ENCODE results near the gene NF1. TPM values are rescaled to one million over a fixed set of nuclear protein-coding genes. Genes with fewer than 3 reads are reported as not detected.

Gene NF1
- total and polyA plus RNA-seq, 2 experiments from 2014 or later: 8.4 to 45.9 TPM

GRCh38 chr17:31052187-31052889, 42.4 kb upstream of the NF1 start:
- no peak for DNase-seq (ENCODE audit: low spot score)
- Histone ChIP-seq H2AFZ (no peak overlapping the region), H3K79me2 (no peaks in the 10 kb centered on the region), H3K4me2 (no peak overlapping the region), H3K9me3 (ENCODE audit: low read depth) (no peaks in the 10 kb centered on the region), H3K27me3 (no peaks in the 10 kb centered on the region), H3K9me2 (replicated peaks; ENCODE audit: insufficient read depth) (no peaks in the 10 kb centered on the region), H3K27ac (no peak overlapping the region), H3K36me3 (replicated peaks; ENCODE audit: insufficient read depth, low read depth) (no peaks in the 10 kb centered on the region), H4K20me1 (ENCODE audit: insufficient read depth, poor library complexity, severe bottlenecking) (no peaks in the 10 kb centered on the region), H3K4me3 (no peak overlapping the region), H3K4me1 (ENCODE audit: insufficient read depth) (no peaks in the 10 kb centered on the region)
- 80% methylated on average over 9 of the region's 9 CpGs for WGBS (ENCODE audit: low lambda C conversion rate, missing lambda C conversion rate)
- TF ChIP-seq EZH2phosphoT487 (IDR thresholded peaks at IDR 0.05; ENCODE audit: low read depth, severe bottlenecking, unreplicated experiment) (no peak), EZH2 (IDR thresholded peaks at IDR 0.05; ENCODE audit: borderline replicate concordance) (no peak), CTCF (IDR thresholded peaks at IDR 0.05; ENCODE audit: poor library complexity) (no peak)

DNA sequence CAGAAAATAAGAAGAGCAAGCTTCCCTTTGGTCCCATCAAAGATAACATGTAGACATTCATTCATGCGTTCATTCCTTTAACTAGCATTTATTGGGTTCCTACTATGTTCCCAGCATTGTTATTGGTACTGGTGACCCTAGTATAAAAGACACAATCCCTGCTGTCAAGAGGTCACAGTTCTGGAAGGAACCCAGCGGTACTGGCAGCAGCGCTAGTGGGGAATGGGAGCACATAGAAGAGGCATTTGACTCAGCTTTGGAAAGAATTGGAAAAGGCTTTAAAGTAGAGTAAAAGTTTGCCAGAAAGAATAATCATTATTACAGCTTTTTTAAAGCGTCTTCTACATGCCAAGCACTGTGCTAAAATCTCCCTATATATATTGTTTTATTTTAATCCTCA, 41.7 kb upstream of the NF1 start:
- no peak overlapping the region for H3K4me2 ChIP-seq
- H3K27me3 ChIP-seq: no peaks in the 10 kb centered on the region
- WGBS (ENCODE audit: low lambda C conversion rate, missing lambda C conversion rate): 97% methylated on average over 4 of the region's 4 CpGs
- no peaks in the 10 kb centered on the region for H3K9me3 ChIP-seq (ENCODE audit: low read depth)
- no peaks in the 10 kb centered on the region for H3K9me2 ChIP-seq (replicated peaks; ENCODE audit: insufficient read depth)
- no peak for TF ChIP-seq EZH2phosphoT487 (IDR thresholded peaks at IDR 0.05; ENCODE audit: low read depth, severe bottlenecking, unreplicated experiment)
- no peaks in the 10 kb centered on the region for H3K4me1 ChIP-seq (ENCODE audit: insufficient read depth)
- no peak overlapping the region for H3K27ac ChIP-seq
- no peak overlapping the region for H3K4me3 ChIP-seq
- no peaks in the 10 kb centered on the region for H3K36me3 ChIP-seq (replicated peaks; ENCODE audit: insufficient read depth, low read depth)
- H4K20me1 ChIP-seq (ENCODE audit: insufficient read depth, poor library complexity, severe bottlenecking): no peaks in the 10 kb centered on the region
- H3K79me2 ChIP-seq: no peaks in the 10 kb centered on the region
- no peak overlapping the region for H2AFZ ChIP-seq
- no peak for DNase-seq (ENCODE audit: low spot score)

DNA sequence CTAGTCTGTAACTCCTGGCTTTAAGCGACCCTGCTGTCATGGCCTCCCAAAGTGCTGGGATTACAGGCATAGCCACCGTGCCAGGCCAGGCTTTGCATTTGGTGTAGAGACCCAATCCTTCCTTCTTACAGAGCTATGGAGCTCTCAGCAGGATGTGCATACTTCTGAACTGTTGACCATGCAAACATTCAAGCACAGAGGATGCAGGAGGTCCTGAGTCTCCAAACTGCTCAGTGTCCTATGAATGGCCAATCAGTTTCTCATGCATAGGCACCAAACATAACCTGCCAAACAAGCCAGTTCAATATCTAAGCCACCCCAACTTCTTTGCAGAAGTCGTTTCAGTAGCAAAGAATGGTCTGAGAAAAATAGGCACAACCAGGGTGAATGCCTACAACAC, 40.0 kb upstream of the NF1 start:
- H3K9me3 ChIP-seq (ENCODE audit: low read depth): no peaks in the 10 kb centered on the region
- no peak overlapping the region for H3K27ac ChIP-seq
- no peaks in the 10 kb centered on the region for H3K27me3 ChIP-seq
- H3K4me3 ChIP-seq: no peak overlapping the region
- no peaks in the 10 kb centered on the region for H3K9me2 ChIP-seq (replicated peaks; ENCODE audit: insufficient read depth)
- H3K79me2 ChIP-seq: no peaks in the 10 kb centered on the region
- DNase-seq (ENCODE audit: low spot score): no peak
- 84% methylated on average over 3 of the region's 3 CpGs for WGBS (ENCODE audit: low lambda C conversion rate, missing lambda C conversion rate)
- no peak overlapping the region for H2AFZ ChIP-seq
- no peaks in the 10 kb centered on the region for H3K4me1 ChIP-seq (ENCODE audit: insufficient read depth)
- TF ChIP-seq EZH2phosphoT487 (IDR thresholded peaks at IDR 0.05; ENCODE audit: low read depth, severe bottlenecking, unreplicated experiment) (no peak), CTCF (IDR thresholded peaks at IDR 0.05; ENCODE audit: poor library complexity) (no peak), EZH2 (IDR thresholded peaks at IDR 0.05; ENCODE audit: borderline replicate concordance) (no peak)
- no peaks in the 10 kb centered on the region for H3K36me3 ChIP-seq (replicated peaks; ENCODE audit: insufficient read depth, low read depth)
- H4K20me1 ChIP-seq (ENCODE audit: insufficient read depth, poor library complexity, severe bottlenecking): no peaks in the 10 kb centered on the region
- no peak overlapping the region for H3K4me2 ChIP-seq

DNA sequence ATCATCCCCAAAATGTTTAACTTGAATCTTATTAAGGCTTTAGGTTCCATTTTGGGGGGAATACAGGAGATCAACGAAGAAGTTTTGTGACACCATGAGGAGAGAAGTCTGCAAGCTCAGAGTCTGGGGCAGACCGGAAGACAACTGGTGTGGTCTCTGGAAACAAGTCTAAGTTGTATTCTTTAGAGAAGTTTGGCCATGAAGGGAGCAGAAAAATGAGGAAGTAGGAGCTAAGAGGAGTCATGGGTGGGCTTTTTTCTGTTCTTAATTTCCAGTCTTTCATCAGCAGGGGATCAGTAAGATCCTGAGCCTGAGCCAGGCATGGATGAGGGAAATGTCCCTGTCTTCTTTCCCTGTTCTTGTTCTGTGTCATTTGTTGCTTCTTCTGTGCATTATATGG, 35.8 kb upstream of the NF1 start:
- TF ChIP-seq CTCF (IDR thresholded peaks at IDR 0.05; ENCODE audit: poor library complexity): no peak
- no peak for TF ChIP-seq EZH2 (IDR thresholded peaks at IDR 0.05; ENCODE audit: borderline replicate concordance)
- no peak for TF ChIP-seq EZH2phosphoT487 (IDR thresholded peaks at IDR 0.05; ENCODE audit: low read depth, severe bottlenecking, unreplicated experiment)
- DNase-seq (ENCODE audit: low spot score): no peak
- Histone ChIP-seq H2AFZ (no peak overlapping the region), H3K36me3 (replicated peaks; ENCODE audit: insufficient read depth, low read depth) (no peaks in the 10 kb centered on the region), H3K27ac (no peak overlapping the region), H4K20me1 (ENCODE audit: insufficient read depth, poor library complexity, severe bottlenecking) (no peaks in the 10 kb centered on the region), H3K4me2 (no peak overlapping the region), H3K9me3 (ENCODE audit: low read depth) (no peaks in the 10 kb centered on the region), H3K4me3 (no peak overlapping the region), H3K79me2 (no peaks in the 10 kb centered on the region), H3K27me3 (no peaks in the 10 kb centered on the region), H3K9me2 (replicated peaks; ENCODE audit: insufficient read depth) (no peaks in the 10 kb centered on the region), H3K4me1 (ENCODE audit: insufficient read depth) (no peaks in the 10 kb centered on the region)
- 93% methylated on average over 2 of the region's 2 CpGs for WGBS (ENCODE audit: low lambda C conversion rate, missing lambda C conversion rate)
